ENCODE measurements around the gene ZNF687.

Gene ZNF687

GRCh38 chr1:151281225-151281968 is 702 bp upstream of the ZNF687 start:
- DNase-seq (ENCODE audit: low read depth in 2 of 2), result peak; percentile 95

- no peak for DNase-seq (ENCODE audit: low read depth in 2 of 2)
These were observed 1.0 kb downstream of the ZNF687 start for GRCh38 chr1:151282883-151283725.

GRCh38 chr1:151284013-151284577 is 2.0 kb downstream of the ZNF687 start:
- no peak for DNase-seq (ENCODE audit: low read depth in 2 of 2)

GRCh38 chr1:151286619-151287340 is 4.7 kb downstream of the ZNF687 start:
- DNase-seq (ENCODE audit: low read depth in 2 of 2), result no peak

- no peak for DNase-seq (ENCODE audit: low read depth in 2 of 2)
These were observed 5.2 kb downstream of the ZNF687 start for GRCh38 chr1:151287341-151287699.

GRCh38 chr1:151287767-151288500 is 5.8 kb downstream of the ZNF687 start:
- no peak for DNase-seq (ENCODE audit: low read depth in 2 of 2)

GRCh38 chr1:151288502-151288901 is 6.4 kb downstream of the ZNF687 start:
- DNase-seq (ENCODE audit: low read depth in 2 of 2), result no peak

GRCh38 chr1:151289080-151289935 is 7.2 kb downstream of the ZNF687 start:
- DNase-seq (ENCODE audit: low read depth in 2 of 2), result no peak

- no peak for DNase-seq (ENCODE audit: low read depth in 2 of 2)
These were observed 8.1 kb downstream of the ZNF687 start for GRCh38 chr1:151289991-151290708.

- DNase-seq (ENCODE audit: low read depth in 2 of 2), result no peak
These were observed 8.7 kb downstream of the ZNF687 start for GRCh38 chr1:151290709-151291303.

GRCh38 chr1:151292207-151293030 is 10.3 kb downstream of the ZNF687 start:
- no peak for DNase-seq (ENCODE audit: low read depth in 2 of 2)

- no peak for DNase-seq (ENCODE audit: low read depth in 2 of 2)
These were observed 11.0 kb downstream of the ZNF687 start for GRCh38 chr1:151293093-151293492.

- DNase-seq (ENCODE audit: low read depth in 2 of 2), result no peak
These were observed 12.8 kb downstream of the ZNF687 start for GRCh38 chr1:151294742-151295462.

- DNase-seq (ENCODE audit: low read depth in 2 of 2), result no peak
These were observed 27.8 kb downstream of the ZNF687 start for GRCh38 chr1:151309811-151310323.

- no peak for DNase-seq (ENCODE audit: low read depth in 2 of 2)
These were observed 28.9 kb downstream of the ZNF687 start for GRCh38 chr1:151311011-151311410.

GRCh38 chr1:151311589-151312331 is 29.7 kb downstream of the ZNF687 start:
- DNase-seq (ENCODE audit: low read depth in 2 of 2), result peak; percentile 87 to 88

GRCh38 chr1:151312411-151312810 is 30.3 kb downstream of the ZNF687 start:
- no peak for DNase-seq (ENCODE audit: low read depth in 2 of 2)
